C4-2B (cell line): ENCODE measurements around the gene TEAD3.

Experiments
- CTCF ChIP-seq: fragments of 450-650 bp; conservative IDR thresholded peaks from 2 replicates; pipeline ENCODE4 v1.5.1; 2017; ENCODE audit warnings: mild to moderate bottlenecking
- ZFX ChIP-seq: fragments of 450-650 bp; IDR thresholded peaks from 2 replicates; pipeline ENCODE4 v1.6.1; 2017

GRCh38 chr6:35449287-35449881 lies 47.5 kb downstream of the TEAD3 start:
- peak; percentile 81 for TF ChIP-seq CTCF
- TF ChIP-seq ZFX = no peak
